ENCODE data around the gene ELANE. TPM values are rescaled to one million over a fixed set of nuclear protein-coding genes. Genes with fewer than 3 reads are reported as not detected.
"Not testable (repeated sequence)": the region's sequence is repeated elsewhere in the genome, so short reads cannot be mapped to it uniquely, and the experiment has no call there.

The ELANE gene
- polyA plus RNA-seq, 4 donors = 0.48 to 1.1 TPM; not detected in 2

GRCh38 chr19:835210-835810 is 16.8 kb upstream of the ELANE start:
- no peak for DNase-seq (ENCODE audit: low read depth in 4 of 4, low spot score in 3 of 4)

DNA sequence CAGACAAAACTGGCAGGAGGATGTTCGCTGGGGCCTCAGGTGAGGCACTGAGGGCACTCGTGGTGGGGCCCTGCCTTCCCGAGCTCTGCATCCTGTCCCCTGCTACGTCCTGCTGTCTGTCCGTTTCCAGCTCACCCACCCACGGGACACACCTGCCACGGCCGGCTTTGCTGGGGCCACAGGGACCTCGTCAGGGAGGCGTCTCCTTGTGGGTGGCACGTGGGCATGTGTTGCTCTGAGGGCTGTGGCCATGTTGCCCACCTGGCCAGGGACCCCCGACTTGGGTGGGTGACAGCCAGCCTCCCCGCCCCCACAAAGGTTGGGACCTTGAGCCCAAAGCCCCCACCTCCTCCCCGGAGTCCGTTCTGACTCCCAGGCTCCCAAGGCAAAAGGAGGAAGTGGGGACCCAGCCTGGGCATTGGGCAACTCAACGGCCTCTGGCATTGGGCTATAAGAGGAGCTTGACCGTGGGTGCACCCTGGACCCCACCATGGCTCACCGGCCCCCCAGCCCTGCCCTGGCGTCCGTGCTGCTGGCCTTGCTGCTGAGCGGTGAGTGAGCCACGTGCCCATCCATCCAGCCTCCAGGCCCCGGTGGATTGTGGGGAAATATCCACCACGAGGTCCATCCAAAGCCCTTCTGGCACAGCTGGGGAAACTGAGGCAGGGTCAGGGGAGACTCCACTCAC is 11.4 kb upstream of the ELANE start, which contains the start of gene PRTN3:
PRTN3 (plus strand) TSS at position 481 of the 688 bp plus-strand sequence; CDS start at position 491, 10 bp downstream.
- DNase-seq (ENCODE audit: low read depth in 4 of 4, low spot score in 3 of 4) = no peak

DNA sequence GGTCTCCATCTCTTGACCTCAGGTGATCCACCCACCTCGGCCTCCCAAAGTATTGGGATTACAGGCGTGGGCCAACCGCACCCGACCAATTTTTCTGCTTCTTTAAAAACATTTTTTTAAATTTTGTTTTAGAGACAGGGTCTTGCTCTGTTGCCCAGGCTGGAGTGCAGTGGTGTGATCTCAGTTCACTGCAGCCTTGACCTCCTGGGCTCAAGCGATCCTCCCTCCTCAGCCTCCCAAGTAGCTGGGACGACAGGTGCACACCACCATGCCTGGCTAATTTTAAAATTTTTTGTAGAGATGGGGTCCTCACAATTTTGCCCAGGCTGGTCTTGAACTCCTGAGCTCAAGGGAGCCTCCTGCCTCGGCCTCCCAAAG is 9.3 kb upstream of the ELANE start:
- not testable (repeated sequence) for DNase-seq (ENCODE audit: low read depth in 4 of 4, low spot score in 3 of 4)

DNA sequence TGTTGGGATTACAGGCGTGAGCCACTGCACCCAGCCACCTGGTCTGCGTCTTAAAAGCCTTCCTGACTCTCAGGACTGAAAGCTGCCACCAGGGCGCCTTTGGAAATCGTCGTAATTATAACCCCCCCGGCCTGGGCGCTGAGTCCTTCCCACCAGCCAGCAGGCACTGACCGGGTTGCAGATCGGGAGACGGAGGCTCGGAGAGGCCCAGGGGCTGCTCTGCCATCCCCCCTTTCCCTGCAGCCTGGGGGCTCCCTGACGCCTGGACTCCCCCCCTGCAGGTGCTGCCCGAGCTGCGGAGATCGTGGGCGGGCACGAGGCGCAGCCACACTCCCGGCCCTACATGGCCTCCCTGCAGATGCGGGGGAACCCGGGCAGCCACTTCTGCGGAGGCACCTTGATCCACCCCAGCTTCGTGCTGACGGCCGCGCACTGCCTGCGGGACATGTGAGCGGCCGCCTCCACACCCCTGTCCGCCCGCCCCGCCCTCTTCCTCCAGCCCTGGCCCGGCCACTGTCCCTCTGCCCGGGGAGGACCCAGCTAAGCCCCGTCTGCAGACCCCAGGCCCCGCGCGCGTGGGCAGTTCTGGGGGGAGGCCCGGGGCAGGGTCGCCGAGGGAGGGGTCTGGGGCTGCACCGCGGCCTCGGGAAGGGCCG is 8.8 kb upstream of the ELANE start:
- no peak for DNase-seq (ENCODE audit: low read depth in 4 of 4, low spot score in 3 of 4)

- DNase-seq (ENCODE audit: low read depth in 4 of 4, low spot score in 3 of 4) = no peak
Observed at GRCh38 chr19:843836-844545, 8.1 kb upstream of the ELANE start.

DNA sequence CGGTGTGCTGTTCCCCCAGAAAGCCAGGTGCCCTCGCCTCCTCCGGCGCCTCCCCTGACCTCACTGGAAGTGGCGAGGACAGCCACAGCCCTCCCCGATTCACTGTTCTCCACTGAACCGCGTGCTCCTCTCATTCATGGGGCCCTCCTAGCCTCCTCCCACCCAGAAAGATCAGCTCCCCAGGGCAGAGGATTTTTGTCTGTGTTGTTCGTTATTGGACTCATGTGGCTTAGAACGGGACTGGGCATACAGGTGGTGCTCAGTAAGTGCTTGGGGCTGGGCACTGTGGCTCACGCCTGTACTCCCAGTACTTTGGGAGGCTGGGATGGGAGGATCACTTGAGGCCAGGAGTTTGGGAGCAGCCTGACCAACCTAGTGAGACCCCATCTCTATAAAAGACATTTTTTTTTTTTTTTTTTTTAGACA is 7.5 kb upstream of the ELANE start:
- no peak for DNase-seq (ENCODE audit: low read depth in 4 of 4, low spot score in 3 of 4)

GRCh38 chr19:845707-846521 is 6.2 kb upstream of the ELANE start:
- no peak for DNase-seq (ENCODE audit: low read depth in 4 of 4, low spot score in 3 of 4)

- no peak for DNase-seq (ENCODE audit: low read depth in 4 of 4, low spot score in 3 of 4)
Observed at GRCh38 chr19:848386-848921, 3.6 kb upstream of the ELANE start.

DNA sequence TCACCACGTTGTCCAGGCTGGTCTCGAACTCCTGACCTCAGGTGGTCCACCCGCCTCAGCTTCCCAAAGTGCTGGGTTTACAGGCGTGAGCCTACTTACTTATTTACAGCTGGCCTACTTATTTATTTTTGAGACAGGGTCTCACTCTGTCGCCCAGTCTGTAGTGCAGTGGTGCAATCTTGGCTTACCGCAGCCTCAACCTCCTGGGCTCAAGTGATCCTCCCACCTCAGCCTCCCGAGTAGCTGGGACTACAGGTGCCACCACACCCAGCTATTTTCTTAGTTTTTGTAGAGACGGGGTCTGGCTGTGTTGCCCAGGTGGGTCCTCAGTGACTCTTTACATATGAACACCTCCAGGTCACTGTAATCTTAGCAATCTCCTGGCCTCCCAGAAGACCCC is 2.9 kb upstream of the ELANE start:
- DNase-seq (ENCODE audit: low read depth in 4 of 4, low spot score in 3 of 4) = not testable (repeated sequence)

DNA sequence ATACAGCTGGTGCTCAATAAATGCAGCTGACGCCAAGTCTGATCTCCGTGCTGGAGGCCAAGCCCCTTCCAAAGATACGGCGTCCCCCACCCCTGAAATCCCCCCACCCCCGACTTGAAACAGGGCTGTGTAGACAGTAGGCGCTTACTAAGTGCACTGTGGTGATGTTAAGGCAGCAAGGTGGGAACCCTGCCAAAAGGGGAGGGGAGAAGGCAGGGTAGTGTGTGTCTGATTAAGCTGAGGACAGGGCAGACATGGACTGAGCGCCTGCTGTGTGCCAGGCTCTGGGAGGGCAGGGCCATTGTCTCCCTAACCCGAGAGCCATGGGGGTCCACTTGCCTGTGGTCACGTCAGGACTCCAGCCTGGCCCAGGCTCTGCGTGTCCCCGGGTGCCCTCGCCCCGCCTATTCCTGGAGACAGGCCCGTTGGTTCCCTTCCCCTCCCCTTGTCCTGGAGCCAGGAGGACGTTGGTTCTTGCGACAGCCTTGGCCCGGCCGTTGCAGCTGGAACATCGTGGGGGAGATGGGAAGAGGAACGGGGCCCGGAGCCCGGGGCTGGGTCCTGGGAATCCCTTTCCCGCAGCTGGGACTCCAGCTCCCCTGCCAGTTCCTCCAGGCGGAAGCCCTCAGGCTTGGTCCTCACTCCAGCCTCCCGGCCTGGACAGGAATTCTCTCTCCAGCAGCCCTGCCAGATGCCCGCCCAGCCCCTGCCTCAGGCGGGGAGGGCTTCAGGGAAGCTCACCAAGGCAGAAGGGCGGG is 1.7 kb upstream of the ELANE start:
- DNase-seq (ENCODE audit: low read depth in 4 of 4, low spot score in 3 of 4) = no peak

GRCh38 chr19:850979-851335 is 1.1 kb upstream of the ELANE start:
- DNase-seq (ENCODE audit: low read depth in 4 of 4, low spot score in 3 of 4) = no peak

DNA sequence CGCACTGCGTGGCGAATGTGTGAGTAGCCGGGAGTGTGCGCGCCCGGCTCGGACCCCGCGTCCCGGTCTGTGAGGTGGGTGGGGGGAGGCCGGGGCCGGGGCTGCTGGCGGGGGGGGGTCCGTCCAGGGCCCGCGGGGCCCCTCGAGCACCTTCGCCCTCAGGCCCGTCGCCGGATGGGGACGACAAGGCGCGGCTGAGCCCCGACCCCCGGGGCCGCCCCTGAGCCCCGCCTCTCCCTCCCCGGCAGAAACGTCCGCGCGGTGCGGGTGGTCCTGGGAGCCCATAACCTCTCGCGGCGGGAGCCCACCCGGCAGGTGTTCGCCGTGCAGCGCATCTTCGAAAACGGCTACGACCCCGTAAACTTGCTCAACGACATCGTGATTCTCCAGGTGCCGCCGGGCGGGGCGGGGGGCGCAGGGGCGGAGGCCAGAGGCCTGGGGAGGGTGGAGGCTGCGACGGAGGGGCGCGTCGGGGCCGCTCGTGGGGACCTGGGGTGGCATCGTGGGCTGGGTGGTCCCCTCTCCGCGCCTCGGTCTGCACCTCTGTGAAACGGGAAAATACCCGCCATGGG is 997 bp downstream of the ELANE start:
- no peak for DNase-seq (ENCODE audit: low read depth in 4 of 4, low spot score in 3 of 4)

DNA sequence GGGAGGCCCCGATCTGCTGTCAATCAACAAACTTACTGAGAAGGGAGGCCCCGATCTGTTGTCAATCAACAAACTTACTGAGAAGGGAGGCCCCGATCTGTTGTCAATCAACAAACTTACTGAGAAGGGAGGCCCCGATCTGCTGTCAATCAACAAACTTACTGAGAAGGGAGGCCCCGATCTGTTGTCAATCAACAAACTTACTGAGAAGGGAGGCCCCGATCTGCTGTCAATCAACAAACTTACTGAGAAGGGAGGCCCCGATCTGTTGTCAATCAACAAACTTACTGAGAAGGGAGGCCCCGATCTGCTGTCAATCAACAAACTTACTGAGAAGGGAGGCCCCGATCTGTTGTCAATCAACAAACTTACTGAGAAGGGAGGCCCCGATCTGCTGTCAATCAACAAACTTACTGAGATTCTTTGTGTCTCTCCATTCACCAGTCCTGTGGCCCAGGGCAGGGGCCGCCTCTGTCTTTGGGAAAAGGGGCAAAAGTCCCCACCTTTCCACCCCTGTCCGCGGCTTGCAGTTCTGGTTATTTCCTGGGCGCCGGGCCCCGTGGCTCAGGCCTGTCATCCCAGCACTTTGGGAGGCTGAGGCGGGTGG is 1.6 kb downstream of the ELANE start:
- not testable (repeated sequence) for DNase-seq (ENCODE audit: low read depth in 4 of 4, low spot score in 3 of 4)

GRCh38 chr19:854549-854948 is 2.4 kb downstream of the ELANE start:
- DNase-seq (ENCODE audit: low read depth in 4 of 4, low spot score in 3 of 4) = no peak

DNA sequence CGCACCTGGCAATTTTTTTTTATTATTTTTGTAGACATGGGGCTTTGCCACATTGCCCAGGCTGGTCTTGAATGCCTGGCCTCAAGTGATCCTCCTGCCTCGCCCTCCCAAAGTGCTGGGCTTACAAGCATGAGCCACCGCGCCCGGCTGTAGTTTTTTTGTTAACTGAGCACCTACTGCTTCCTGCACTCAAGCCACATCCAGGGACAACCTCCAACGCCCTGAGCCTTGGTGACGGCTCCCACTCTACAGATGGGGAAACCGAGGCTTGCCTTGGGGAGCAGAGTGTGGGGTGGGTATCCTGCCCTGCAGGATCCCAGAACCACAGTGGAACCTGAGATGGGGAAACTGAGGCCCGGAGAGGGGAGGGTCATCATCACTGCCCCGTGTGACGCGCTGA is 3.0 kb downstream of the ELANE start:
- no peak for DNase-seq (ENCODE audit: low read depth in 4 of 4, low spot score in 3 of 4)

DNA sequence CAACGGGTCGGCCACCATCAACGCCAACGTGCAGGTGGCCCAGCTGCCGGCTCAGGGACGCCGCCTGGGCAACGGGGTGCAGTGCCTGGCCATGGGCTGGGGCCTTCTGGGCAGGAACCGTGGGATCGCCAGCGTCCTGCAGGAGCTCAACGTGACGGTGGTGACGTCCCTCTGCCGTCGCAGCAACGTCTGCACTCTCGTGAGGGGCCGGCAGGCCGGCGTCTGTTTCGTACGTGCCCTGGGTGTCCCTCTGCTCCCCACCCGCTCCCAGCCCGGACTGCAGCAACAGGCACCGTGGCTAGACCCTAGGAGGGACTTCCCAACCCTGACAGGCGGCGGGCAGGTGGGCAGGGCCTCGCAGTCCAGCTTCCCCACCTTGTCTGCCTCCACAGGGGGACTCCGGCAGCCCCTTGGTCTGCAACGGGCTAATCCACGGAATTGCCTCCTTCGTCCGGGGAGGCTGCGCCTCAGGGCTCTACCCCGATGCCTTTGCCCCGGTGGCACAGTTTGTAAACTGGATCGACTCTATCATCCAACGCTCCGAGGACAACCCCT is 3.5 kb downstream of the ELANE start:
- DNase-seq (ENCODE audit: low read depth in 4 of 4, low spot score in 3 of 4) = no peak

GRCh38 chr19:858284-858683 is 6.2 kb downstream of the ELANE start:
- DNase-seq (ENCODE audit: low read depth in 4 of 4, low spot score in 3 of 4) = no peak
